ENCODE results near the gene UNC5B. TPM values are rescaled to one million over a fixed set of nuclear protein-coding genes. Genes with fewer than 3 reads are reported as not detected.
A peak's percentile ranks its signal among the peaks of the same experiment; 100 is the strongest.

UNC5B gene
- total and polyA plus RNA-seq, 2 donors from 2014 or later = 5.5 to 22.6 TPM

DNA sequence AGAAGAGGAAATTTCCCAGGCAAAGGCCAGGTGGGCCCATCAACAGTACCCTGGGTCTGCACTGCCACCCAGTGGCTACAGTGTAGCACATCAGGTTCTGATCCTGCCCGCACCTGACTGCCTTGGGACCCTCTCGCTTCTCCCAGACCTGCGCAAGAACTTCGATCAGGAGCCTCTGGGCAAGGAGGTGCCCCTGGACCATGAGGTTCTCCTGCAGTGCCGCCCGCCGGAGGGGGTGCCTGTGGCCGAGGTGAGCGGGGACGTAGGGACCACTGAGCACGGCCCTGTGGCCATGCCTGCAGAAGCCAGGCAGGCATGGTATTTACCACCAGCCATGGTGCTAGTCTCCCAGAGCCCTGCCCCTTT lies 72.8 kb downstream of the UNC5B start:
- intact Hi-C loops (cut with DNase I) = loop anchor here (10.0 kb wide), 1 partner anchor 370 kb away; no protein-coding TSS in a partner anchor
- no peaks in the 10 kb centered on the region for H3K27me3 ChIP-seq (ENCODE audit: control insufficient read depth, insufficient read depth, low read length)

DNA sequence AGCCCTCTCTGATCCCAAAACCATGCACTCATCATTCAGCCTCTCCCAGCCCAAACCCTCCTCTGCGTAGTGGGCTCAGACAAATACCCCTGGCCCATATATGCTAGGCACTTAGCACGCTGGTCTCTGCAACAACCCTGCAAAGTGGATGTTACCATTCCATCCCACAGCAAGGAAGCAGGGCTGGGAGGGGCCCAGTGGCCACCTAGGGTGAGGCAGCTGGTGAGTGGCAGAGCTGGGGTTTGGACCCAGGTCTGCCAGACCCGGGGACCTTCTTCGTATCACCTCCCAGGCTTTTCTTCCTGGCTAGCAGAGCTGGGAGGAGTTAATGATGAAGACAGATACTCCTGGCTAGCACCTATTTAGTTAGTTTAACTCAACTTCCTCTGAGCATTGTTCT lies 73.6 kb downstream of the UNC5B start:
- intact Hi-C loops (cut with DNase I) = loop anchor here (10.0 kb wide), 1 partner anchor 371 kb away; no protein-coding TSS in a partner anchor
- TF ChIP-seq, protein P1, sequence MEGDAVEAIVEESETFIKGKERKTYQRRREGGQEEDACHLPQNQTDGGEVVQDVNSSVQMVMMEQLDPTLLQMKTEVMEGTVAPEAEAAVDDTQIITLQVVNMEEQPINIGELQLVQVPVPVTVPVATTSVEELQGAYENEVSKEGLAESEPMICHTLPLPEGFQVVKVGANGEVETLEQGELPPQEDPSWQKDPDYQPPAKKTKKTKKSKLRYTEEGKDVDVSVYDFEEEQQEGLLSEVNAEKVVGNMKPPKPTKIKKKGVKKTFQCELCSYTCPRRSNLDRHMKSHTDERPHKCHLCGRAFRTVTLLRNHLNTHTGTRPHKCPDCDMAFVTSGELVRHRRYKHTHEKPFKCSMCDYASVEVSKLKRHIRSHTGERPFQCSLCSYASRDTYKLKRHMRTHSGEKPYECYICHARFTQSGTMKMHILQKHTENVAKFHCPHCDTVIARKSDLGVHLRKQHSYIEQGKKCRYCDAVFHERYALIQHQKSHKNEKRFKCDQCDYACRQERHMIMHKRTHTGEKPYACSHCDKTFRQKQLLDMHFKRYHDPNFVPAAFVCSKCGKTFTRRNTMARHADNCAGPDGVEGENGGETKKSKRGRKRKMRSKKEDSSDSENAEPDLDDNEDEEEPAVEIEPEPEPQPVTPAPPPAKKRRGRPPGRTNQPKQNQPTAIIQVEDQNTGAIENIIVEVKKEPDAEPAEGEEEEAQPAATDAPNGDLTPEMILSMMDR (IDR thresholded peaks at IDR 0.05; ENCODE audit: borderline replicate concordance, extremely low read depth, insufficient read depth) = no peak
- DNase-seq (no peak), FAIRE-seq (no peak)
- Histone ChIP-seq H3K9ac (ENCODE audit: low read length in 3 of 3) (no peak overlapping the region), H3K4me3 (ENCODE audit: low read length in 3 of 3) (no peak overlapping the region), H3K27me3 (ENCODE audit: control insufficient read depth, insufficient read depth, low read length) (no peaks in the 10 kb centered on the region), H3K36me3 (ENCODE audit: control insufficient read depth in 2 of 3, insufficient read depth in 3 of 3, low read length in 3 of 3) (peaks cover 0 to 4% (median 3%) of the 10 kb centered on the region in 3 donors), H3K4me1 (ENCODE audit: control insufficient read depth in 2 of 3, insufficient read depth in 2 of 3, low read depth in 1 of 3, low read length in 3 of 3) (peaks cover 0 to 2% (median 0%) of the 10 kb centered on the region in 3 donors), H3K27ac (ENCODE audit: low read depth in 2 of 2, low read length in 2 of 2) (no peak overlapping the region), H3K9me3 (ENCODE audit: control insufficient read depth in 2 of 3, insufficient read depth in 1 of 3, low read length in 3 of 3) (no peaks in the 10 kb centered on the region)

More for the DNA sequence above, 72.8 kb downstream of the UNC5B start:
- no peak overlapping the region for H3K27ac ChIP-seq (ENCODE audit: low read depth in 2 of 2, low read length in 2 of 2)
- no peaks in the 10 kb centered on the region for H3K9me3 ChIP-seq (ENCODE audit: control insufficient read depth in 2 of 3, insufficient read depth in 1 of 3, low read length in 3 of 3)
- peak in 4 of 5 donors; percentile 61 to 78 (median 67) for DNase-seq
- H3K36me3 ChIP-seq (ENCODE audit: control insufficient read depth in 2 of 3, insufficient read depth in 3 of 3, low read length in 3 of 3) = peaks cover 0 to 4% (median 3%) of the 10 kb centered on the region in 3 donors
- FAIRE-seq = no peak
- peaks cover 0 to 2% (median 0%) of the 10 kb centered on the region in 3 donors for H3K4me1 ChIP-seq (ENCODE audit: control insufficient read depth in 2 of 3, insufficient read depth in 2 of 3, low read depth in 1 of 3, low read length in 3 of 3)
- no peak overlapping the region for H3K9ac ChIP-seq (ENCODE audit: low read length in 3 of 3)
- no peak overlapping the region for H3K4me3 ChIP-seq (ENCODE audit: low read length in 3 of 3)
- TF ChIP-seq, protein P1 (IDR thresholded peaks at IDR 0.05; ENCODE audit: borderline replicate concordance, extremely low read depth, insufficient read depth) = peak; percentile 81

DNA sequence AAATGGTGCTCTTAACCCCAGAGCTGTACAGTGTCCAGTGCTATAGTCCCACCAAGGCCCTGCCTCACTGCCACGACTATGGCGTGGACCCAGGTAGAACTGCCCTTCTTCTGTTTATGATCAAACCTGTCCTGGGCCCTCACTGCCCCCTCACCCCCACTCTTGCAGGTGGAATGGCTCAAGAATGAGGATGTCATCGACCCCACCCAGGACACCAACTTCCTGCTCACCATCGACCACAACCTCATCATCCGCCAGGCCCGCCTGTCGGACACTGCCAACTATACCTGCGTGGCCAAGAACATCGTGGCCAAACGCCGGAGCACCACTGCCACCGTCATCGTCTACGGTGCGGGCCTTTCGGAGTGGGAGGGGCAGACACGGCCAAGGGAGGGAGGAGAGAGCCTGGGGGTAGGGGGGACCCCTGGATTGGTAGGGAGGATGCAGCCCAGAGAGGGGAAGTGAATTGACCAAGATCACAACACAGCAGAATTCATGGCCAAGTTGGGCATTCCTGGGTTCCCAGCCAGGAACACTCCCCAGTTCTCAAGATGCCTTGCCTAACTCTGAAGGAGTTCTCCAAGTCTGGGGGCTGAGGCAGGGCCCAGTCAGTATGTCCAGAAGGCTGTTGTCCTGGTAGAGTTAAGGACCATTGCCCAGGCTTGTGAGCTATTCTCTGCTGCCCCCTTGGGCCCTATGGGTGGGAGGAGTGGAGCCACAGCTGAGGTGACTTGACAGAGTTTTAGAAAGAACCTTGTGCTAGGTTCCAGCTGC lies 74.3 kb downstream of the UNC5B start:
- intact Hi-C loops (cut with DNase I) = loop anchor here (10.0 kb wide), 1 partner anchor 372 kb away; no protein-coding TSS in a partner anchor
- TF ChIP-seq, protein P1 (IDR thresholded peaks at IDR 0.05; ENCODE audit: borderline replicate concordance, extremely low read depth, insufficient read depth) = no peak

More for the DNA sequence above, 74.3 kb downstream of the UNC5B start:
- Histone ChIP-seq H3K4me1 (ENCODE audit: control insufficient read depth in 2 of 3, insufficient read depth in 2 of 3, low read depth in 1 of 3, low read length in 3 of 3) (peaks cover 0 to 2% (median 0%) of the 10 kb centered on the region in 3 donors), H3K9ac (ENCODE audit: low read length in 3 of 3) (no peak overlapping the region), H3K9me3 (ENCODE audit: control insufficient read depth in 2 of 3, insufficient read depth in 1 of 3, low read length in 3 of 3) (no peaks in the 10 kb centered on the region), H3K4me3 (ENCODE audit: low read length in 3 of 3) (no peak overlapping the region), H3K36me3 (ENCODE audit: control insufficient read depth in 2 of 3, insufficient read depth in 3 of 3, low read length in 3 of 3) (peaks cover 0 to 4% (median 3%) of the 10 kb centered on the region in 3 donors), H3K27me3 (ENCODE audit: control insufficient read depth, insufficient read depth, low read length) (no peaks in the 10 kb centered on the region), H3K27ac (ENCODE audit: low read depth in 2 of 2, low read length in 2 of 2) (no peak overlapping the region)
- FAIRE-seq (no peak), DNase-seq (no peak)

All from kidney (tissue), 14 donors.